Activated CD8-positive, alpha-beta T cell treated with anti-CD3 and anti-CD28 coated beads, Interleukin-2, amount 10 ng/mL, durations not matched to agents 7 days and 5 days (primary cell): Measurements from ENCODE around the gene VSIG4. TPM values are rescaled to one million over a fixed set of nuclear protein-coding genes. Genes with fewer than 3 reads are reported as not detected.
A peak's percentile ranks its signal among the peaks of the same experiment; 100 is the strongest.

ENCODE experiments used
- ATAC-seq: fragments of 150-1000 bp; cut with Tn5 transposase; one replicate; pipeline ENCODE4 v1.10.0; 2021; ENCODE audit warnings: moderate library complexity
- CTCF ChIA-PET: fragments of 350-600 bp; sonication (Branson Sonifier 250); formaldehyde crosslinking; loops from one replicate; lab custom pipeline; 2021; ENCODE audit warnings: antibody characterized with exemption; lab: Charles Lee
- POLR2A ChIA-PET: fragments of 350-600 bp; sonication (Branson Sonifier 250); formaldehyde crosslinking; loops from one replicate; lab custom pipeline; 2021; ENCODE audit warnings: antibody characterized with exemption; lab: Charles Lee
- DNase-seq: peaks from one replicate; pipeline ENCODE4 v3.0.0-alpha.2; 2020
- H3K27ac Mint-ChIP-seq: one replicate; pipeline ENCODE4 v1.8.0; 2021; ENCODE audit warnings: mild to moderate bottlenecking, mixed read lengths
- H3K27me3 Mint-ChIP-seq: one replicate; pipeline ENCODE4 v1.8.0; 2021; ENCODE audit warnings: low read depth, mixed read lengths
- H3K36me3 Mint-ChIP-seq: one replicate; pipeline ENCODE4 v1.8.0; 2021; ENCODE audit warnings: low read depth, mixed read lengths
- H3K4me1 Mint-ChIP-seq: one replicate; pipeline ENCODE4 v1.8.0; 2021; ENCODE audit warnings: low read depth, mixed read lengths
- H3K4me3 Mint-ChIP-seq: one replicate; pipeline ENCODE4 v1.8.0; 2021; ENCODE audit warnings: mild to moderate bottlenecking, mixed read lengths
- H3K9me3 Mint-ChIP-seq: one replicate; pipeline ENCODE4 v1.8.0; 2022; ENCODE audit warnings: mixed read lengths; ENCODE audit not compliant: insufficient read depth
- total RNA-seq, 2 experiments: library from RNA; stranded (reverse); gene quantifications; one replicate each; pipeline ENCODE4 v1.2.3, GENCODE V29; 2021

The VSIG4 gene
- total RNA-seq, 2 experiments from 2014 or later: not detected

DNA sequence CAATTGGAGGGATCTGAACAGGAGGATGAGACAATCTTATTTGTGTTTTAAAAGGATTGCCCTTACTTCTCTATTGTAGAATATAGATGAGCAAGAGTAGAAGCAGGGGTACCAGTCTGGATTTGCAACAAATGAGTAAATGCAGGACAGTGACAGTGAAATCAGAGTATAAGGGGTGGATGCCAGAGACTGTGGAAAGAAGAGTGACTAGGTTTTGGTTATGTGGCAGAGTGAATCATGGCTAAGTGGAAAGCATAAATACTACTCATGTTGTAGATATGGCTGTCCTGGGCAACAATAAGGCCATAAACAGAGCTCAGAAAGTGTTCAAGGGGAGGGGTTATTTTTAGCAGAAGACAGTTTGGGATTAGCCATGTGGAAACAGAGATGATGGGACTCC is 6.0 kb upstream of the VSIG4 start:
- Mint-ChIP-seq H3K27ac (peak overlapping the region; percentile 60), H3K4me1 (peaks cover 28% of the 10 kb centered on the region), H3K36me3 (peaks cover 10% of the 10 kb centered on the region), H3K4me3 (no peak overlapping the region), H3K9me3 (no peaks in the 10 kb centered on the region), H3K27me3 (no peaks in the 10 kb centered on the region)
- ChIA-PET POLR2A (no interaction called here), CTCF (interaction anchor here (1.4 kb wide), 2 partner anchors 13 to 64 kb away, joined by 3 to 7 read pairs; no protein-coding TSS in a partner anchor)
- DNase-seq (no peak), ATAC-seq (no peak)

DNA sequence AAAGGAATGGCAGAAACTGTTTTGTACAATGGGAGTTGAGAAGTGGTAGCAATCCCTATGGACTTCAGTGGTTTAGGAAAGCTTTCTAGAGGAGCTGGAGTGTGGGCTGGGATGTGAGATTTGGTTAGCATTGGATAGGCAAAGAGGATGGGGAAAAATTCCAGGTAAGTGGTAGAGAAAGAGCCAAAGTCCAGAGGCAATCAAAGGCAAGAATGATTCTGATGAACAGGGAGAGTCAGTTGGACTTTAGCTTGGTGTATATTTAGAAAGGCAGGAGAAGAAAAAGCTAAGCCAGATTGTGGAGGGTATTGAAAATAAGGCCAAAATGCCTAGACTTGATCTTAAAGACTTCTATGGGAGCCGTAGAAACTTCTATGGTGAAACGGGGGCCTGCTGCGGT is 3.7 kb upstream of the VSIG4 start:
- ATAC-seq (no peak), DNase-seq (no peak)
- CTCF ChIA-PET: no interaction called here
- no peak overlapping the region for H3K4me3 Mint-ChIP-seq
- no peaks in the 10 kb centered on the region for H3K27me3 Mint-ChIP-seq
- peaks cover 10% of the 10 kb centered on the region for H3K36me3 Mint-ChIP-seq
- H3K27ac Mint-ChIP-seq: no peak overlapping the region
- POLR2A ChIA-PET: no interaction called here
- H3K9me3 Mint-ChIP-seq: no peaks in the 10 kb centered on the region
- peaks cover 28% of the 10 kb centered on the region for H3K4me1 Mint-ChIP-seq

DNA sequence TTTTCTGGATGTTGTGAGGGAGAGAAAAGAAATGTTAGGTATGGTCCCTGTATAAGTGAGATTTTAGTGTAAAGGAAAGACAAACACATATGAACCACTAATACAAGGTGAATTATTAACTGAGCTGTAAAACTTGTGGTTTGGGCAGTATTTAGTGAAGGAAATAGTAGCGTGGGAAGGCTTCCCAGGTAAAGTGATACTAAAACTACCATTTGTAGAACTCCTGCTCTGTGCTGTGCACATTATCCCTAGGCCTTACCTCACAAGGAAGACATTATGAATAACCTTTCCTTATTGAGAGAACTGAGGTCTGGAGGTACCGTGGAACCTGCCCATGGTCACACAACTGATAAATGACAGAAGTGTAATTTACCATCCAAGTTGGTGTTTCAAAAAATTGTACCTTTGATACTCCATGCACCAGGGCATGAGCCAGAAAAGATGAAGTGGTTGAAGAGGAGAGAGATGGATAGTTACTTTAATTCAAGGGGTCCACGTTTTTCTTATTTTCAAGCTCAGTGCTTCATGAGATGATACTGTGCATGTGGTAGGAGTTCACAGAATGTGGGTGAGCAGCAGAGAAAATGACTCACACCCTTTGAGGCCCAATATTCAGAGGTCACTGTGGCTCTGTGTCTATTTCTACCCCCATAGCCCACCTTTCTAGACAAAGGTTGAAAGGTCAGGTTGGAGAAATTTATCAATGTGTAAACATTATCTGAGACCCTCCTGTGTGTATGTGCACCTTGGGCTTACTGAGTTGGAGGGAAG is 2.6 kb upstream of the VSIG4 start:
- ChIA-PET CTCF (no interaction called here), POLR2A (interaction anchor here (1.0 kb wide), 1 partner anchor 11 kb away, joined by 3 read pairs; no protein-coding TSS in a partner anchor)
- Mint-ChIP-seq H3K4me3 (no peak overlapping the region), H3K27me3 (no peaks in the 10 kb centered on the region), H3K36me3 (peaks cover 7% of the 10 kb centered on the region), H3K27ac (no peak overlapping the region), H3K4me1 (peaks cover 25% of the 10 kb centered on the region), H3K9me3 (no peaks in the 10 kb centered on the region)
- no peak for DNase-seq
- no peak for ATAC-seq

DNA sequence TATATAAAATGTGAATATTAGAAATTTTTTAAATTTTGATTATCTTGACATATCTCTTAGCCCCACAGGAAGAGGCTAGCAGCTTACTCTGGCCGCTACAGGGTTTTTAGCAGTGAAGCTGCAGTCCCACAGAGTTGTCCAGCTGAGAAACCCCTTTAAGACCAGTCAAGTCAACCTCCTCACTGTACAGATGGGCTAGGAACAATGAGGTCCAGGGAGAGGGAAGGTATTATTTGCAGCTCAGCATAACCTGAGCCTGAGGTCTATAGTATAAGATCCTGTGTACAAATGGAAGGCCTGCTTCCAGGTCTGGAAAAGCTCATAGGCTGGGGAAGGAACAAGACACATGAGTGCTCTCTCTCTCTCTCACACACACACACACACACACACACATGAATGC is 1.8 kb downstream of the VSIG4 start:
- POLR2A ChIA-PET: no interaction called here

DNA sequence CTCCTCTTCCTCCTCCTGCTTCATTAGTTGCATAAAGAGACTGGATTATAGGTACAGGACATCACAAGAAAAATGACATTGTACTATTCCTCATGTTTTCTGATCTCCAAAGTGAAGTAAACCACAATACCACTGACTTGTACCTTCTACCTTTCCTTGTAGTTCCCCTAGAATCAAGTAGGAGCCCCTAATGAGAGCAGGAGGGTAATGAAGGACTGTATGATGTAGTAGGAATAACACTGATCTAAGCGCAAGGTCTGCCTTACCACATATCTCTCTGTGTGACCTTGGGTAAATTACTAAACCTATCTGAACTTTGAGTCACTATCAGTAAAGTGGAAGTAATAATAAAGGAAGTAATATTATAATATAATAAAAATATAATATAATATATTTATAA is 3.6 kb downstream of the VSIG4 start:
- H3K9me3 Mint-ChIP-seq: no peaks in the 10 kb centered on the region
- H3K4me3 Mint-ChIP-seq: no peak overlapping the region
- peaks cover 13% of the 10 kb centered on the region for H3K4me1 Mint-ChIP-seq
- H3K27me3 Mint-ChIP-seq: no peaks in the 10 kb centered on the region
- DNase-seq: no peak
- H3K36me3 Mint-ChIP-seq: no peaks in the 10 kb centered on the region
- CTCF ChIA-PET: no interaction called here
- H3K27ac Mint-ChIP-seq: no peak overlapping the region
- POLR2A ChIA-PET: no interaction called here
- no peak for ATAC-seq

More for the DNA sequence above, 1.8 kb downstream of the VSIG4 start:
- Mint-ChIP-seq H3K36me3 (no peaks in the 10 kb centered on the region), H3K9me3 (no peaks in the 10 kb centered on the region), H3K4me3 (no peak overlapping the region), H3K4me1 (peaks cover 11% of the 10 kb centered on the region), H3K27ac (no peak overlapping the region), H3K27me3 (no peaks in the 10 kb centered on the region)
- ATAC-seq (peak; percentile 54), DNase-seq (no peak)
- CTCF ChIA-PET: interaction anchor here (0.9 kb wide), 2 partner anchors 9 to 13 kb away, joined by 3 read pairs; no protein-coding TSS in a partner anchor

DNA sequence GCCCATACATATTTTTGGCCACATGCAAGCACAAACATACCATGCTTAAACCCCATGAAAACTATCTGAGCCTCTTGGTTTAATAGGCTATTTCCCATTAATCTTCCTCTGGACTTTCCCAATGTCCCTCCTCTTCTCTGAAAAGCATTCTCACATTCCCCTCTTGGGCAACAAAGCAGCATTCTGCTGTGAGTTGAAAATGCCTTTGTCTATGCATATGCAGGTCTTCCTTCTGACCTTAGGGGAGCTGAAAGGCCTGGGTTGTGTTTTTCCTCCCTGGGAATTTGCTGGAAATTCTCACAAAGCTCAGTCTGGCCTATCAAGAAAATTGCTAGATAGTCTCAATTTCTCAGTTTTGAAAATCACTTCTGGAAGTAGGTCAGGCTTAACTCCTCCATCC is 4.2 kb downstream of the VSIG4 start:
- Mint-ChIP-seq H3K27ac (no peak overlapping the region), H3K4me1 (peaks cover 13% of the 10 kb centered on the region), H3K4me3 (no peak overlapping the region), H3K9me3 (no peaks in the 10 kb centered on the region), H3K27me3 (no peaks in the 10 kb centered on the region), H3K36me3 (no peaks in the 10 kb centered on the region)
- CTCF ChIA-PET: interaction anchor here (0.7 kb wide), 1 partner anchor 433 kb away, joined by 3 read pairs; no protein-coding TSS in a partner anchor
- ATAC-seq (no peak), DNase-seq (no peak)
- POLR2A ChIA-PET: no interaction called here

DNA sequence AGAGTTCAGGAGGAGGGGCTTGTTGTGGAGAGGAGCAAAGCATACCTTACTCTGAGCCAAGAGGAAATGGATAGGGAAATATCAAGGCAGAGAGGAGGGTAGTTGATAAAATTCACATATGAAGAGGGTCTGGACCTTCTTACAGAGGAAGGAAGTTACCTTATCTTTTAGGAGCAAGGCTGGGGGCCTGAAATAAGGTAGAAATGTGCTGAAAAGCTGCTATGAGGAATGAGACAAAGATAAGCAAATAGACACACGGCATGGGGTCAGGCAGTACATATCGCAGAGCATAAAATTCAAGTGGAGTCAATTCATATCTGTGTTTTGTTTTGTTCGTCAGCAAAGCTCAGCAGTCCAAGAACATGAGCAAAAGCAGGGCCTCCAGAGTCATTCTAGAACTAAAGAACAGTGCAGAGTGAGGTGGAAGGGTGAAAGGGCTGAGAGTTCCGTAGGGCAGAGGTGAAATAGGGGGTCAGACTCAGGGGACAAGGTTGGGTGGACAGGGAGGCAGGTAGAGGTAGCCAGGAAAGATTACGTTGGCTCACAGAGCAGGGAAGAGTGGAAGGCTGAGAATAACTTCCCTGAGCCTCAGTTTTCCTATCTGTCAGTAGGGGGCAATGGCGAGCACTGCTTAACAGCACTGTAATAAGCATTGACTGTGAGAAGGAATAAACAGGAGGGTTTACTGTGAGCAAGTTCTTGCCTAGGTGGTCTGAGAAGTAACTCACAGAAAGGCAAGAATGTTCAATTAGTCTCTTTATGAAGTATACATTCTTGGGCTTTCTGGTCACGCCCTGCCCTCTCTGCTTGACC is 9.2 kb downstream of the VSIG4 start:
- Mint-ChIP-seq H3K9me3 (no peaks in the 10 kb centered on the region), H3K27ac (no peak overlapping the region), H3K36me3 (peaks cover 5% of the 10 kb centered on the region), H3K4me1 (peaks cover 16% of the 10 kb centered on the region), H3K27me3 (no peaks in the 10 kb centered on the region), H3K4me3 (no peak overlapping the region)
- CTCF ChIA-PET: interaction anchor here (1.4 to 3.1 kb wide), 5 partner anchors 10 to 308 kb away, joined by 3 to 26 read pairs (median 9); no protein-coding TSS in a partner anchor
- DNase-seq (peak; percentile 34), ATAC-seq (peak; percentile 55)
- POLR2A ChIA-PET: interaction anchor here (1.2 to 1.4 kb wide), 2 partner anchors 11 to 13 kb away, joined by 3 to 4 read pairs; no protein-coding TSS in a partner anchor

DNA sequence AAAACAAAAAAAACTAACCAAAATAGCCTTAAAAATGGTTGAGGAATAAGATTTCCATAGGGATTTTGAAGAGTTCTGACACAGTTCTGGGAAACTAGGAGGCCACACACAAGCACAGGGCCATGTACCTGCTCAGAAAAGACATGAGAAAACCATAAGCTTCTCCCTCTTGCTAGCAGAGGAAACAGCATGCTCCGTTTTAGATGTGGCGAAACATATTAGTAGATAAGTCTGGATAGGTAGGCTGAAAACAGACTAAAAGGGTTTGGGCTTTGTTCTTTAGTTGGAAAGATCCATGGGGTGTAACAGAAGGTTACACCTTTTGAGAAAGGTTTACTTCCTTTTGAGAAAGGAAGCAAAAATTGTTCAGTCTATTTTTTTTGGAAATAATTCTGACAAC is 10.9 kb downstream of the VSIG4 start:
- POLR2A ChIA-PET: no interaction called here

DNA sequence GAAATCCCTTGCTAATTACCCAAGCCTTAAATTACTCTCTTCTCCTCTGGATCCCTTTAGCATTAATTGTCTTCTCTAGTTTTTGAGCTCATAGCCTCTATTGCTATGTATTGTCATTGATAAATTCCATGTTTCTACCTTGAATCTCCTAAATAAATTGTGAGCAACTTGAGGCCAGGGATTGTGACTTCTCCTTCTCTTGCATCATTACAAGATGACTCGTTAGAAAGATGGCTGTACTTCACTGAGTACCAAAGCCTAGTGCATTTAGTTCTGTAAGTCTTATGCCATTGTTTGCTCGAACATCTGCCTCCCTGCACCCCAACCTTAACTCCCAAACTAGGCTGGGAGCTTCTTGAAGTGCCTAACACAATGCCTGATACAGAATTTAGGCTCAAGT is 15.3 kb downstream of the VSIG4 start:
- Mint-ChIP-seq H3K4me1 (peaks cover 48% of the 10 kb centered on the region), H3K27ac (no peak overlapping the region), H3K4me3 (no peak overlapping the region), H3K36me3 (peaks cover 32% of the 10 kb centered on the region), H3K27me3 (no peaks in the 10 kb centered on the region), H3K9me3 (no peaks in the 10 kb centered on the region)
- no peak for ATAC-seq
- POLR2A ChIA-PET: no interaction called here
- DNase-seq: no peak
- CTCF ChIA-PET: interaction anchor here (1.0 to 1.6 kb wide), 6 partner anchors 14 to 704 kb away, joined by 3 to 5 read pairs (median 3); no protein-coding TSS in a partner anchor

More for the DNA sequence above, 10.9 kb downstream of the VSIG4 start:
- no peaks in the 10 kb centered on the region for H3K9me3 Mint-ChIP-seq
- no peak overlapping the region for H3K4me3 Mint-ChIP-seq
- no peaks in the 10 kb centered on the region for H3K27me3 Mint-ChIP-seq
- peaks cover 18% of the 10 kb centered on the region for H3K4me1 Mint-ChIP-seq
- DNase-seq (no peak), ATAC-seq (no peak)
- no peak overlapping the region for H3K27ac Mint-ChIP-seq
- CTCF ChIA-PET: interaction anchor here (1.2 kb wide), 1 partner anchor 12 kb away, joined by 3 read pairs; no protein-coding TSS in a partner anchor
- peaks cover 9% of the 10 kb centered on the region for H3K36me3 Mint-ChIP-seq

DNA sequence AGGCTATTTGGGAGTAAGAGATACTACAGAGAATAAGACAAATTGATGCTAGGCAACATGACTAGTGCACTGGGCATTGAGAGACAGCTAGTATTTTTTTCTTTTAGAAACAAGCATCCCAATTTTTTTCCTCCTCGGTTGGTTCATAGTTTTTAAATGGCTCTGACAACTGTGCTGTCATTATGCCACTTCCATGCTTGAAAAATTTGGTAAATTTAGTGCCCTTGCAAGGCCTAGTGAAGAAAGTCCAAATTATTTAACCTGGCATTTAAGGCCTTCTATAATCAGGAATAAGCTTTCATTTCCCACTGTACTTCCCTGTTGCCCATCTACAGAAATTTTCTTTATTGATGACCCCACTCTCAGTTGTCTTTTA is 15.8 kb downstream of the VSIG4 start:
- POLR2A ChIA-PET: no interaction called here

DNA sequence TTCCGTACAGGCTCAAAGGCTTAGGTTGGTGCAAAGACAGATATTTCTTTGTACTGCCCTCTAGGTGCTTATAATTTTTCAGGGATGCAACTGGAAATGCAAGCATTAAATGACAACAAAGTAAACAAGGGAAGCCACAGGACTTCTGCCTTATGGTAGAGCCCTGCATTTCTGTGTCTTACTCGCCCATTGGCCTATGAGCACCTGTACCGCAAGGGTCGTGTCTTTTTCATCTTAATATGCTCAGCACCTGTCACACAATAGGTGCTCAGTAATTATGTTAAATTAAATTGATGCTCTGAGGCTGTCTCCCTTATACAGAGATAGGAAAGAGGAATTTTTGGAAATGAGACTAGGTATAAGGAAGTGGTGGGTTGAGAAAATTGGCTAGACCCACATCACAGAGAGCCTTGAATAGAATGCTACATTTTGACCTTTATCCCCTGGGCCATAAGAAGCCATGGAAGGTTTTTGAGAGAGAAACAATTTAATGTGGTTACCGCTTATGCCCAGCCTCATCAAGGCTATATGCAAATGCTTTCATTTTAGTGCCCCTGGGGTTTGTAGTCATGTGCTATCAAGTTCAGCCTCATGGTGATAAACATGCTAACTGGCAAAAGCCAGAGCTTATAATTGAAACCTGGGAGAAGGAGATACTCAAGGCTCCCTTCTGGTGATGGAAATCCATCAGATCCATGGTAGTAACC is 16.3 kb downstream of the VSIG4 start:
- peaks cover 56% of the 10 kb centered on the region for H3K4me1 Mint-ChIP-seq
- POLR2A ChIA-PET: no interaction called here
- no peak overlapping the region for H3K4me3 Mint-ChIP-seq
- CTCF ChIA-PET: interaction anchor here (1.0 kb wide), 1 partner anchor 20 kb away, joined by 3 read pairs; no protein-coding TSS in a partner anchor
- H3K36me3 Mint-ChIP-seq: peaks cover 42% of the 10 kb centered on the region
- H3K27ac Mint-ChIP-seq: no peak overlapping the region
- ATAC-seq (no peak), DNase-seq (no peak)
- H3K9me3 Mint-ChIP-seq: no peaks in the 10 kb centered on the region
- H3K27me3 Mint-ChIP-seq: no peaks in the 10 kb centered on the region

More for the DNA sequence above, 15.8 kb downstream of the VSIG4 start:
- DNase-seq (no peak), ATAC-seq (no peak)
- H3K4me3 Mint-ChIP-seq: no peak overlapping the region
- H3K9me3 Mint-ChIP-seq: no peaks in the 10 kb centered on the region
- H3K27ac Mint-ChIP-seq: no peak overlapping the region
- CTCF ChIA-PET: interaction anchor here (1.0 to 1.3 kb wide), 2 partner anchors 20 to 85 kb away, joined by 3 read pairs; no protein-coding TSS in a partner anchor
- H3K36me3 Mint-ChIP-seq: peaks cover 37% of the 10 kb centered on the region
- peaks cover 53% of the 10 kb centered on the region for H3K4me1 Mint-ChIP-seq
- no peaks in the 10 kb centered on the region for H3K27me3 Mint-ChIP-seq
